Stimulated activated CD4-positive, alpha-beta T cell treated with anti-CD3 and anti-CD28 coated beads, TNF-alpha, amount 100 ng/mL, for 4 hours (primary cell): ENCODE results near the gene GLP2R.

ENCODE experiments used
- DNase-seq, 3 experiments: peaks; one replicate each; pipeline ENCODE4 v3.0.0-alpha.2; 2020; ENCODE audit warnings: low read depth in 3 of 3

GLP2R gene

DNA sequence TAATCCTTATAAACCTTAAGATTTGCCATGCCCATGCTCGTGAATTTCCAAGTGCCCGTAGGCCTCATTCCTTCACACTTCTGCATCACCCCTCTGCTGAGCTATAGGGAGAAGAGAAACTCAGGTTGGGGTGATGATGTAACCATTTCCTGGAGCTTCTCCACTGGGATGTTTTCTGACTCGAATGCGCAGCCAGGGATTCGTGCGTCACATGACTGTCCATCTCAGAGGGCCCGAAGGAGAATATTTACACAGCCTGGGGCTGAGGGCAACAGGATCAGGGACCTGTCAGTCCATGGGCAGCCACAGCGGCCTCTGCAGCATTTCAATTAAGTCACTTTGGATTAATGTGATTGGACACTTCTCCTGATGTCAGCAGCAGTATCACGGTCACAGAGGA is 12.6 kb upstream of the GLP2R start:
- no peak for DNase-seq

DNA sequence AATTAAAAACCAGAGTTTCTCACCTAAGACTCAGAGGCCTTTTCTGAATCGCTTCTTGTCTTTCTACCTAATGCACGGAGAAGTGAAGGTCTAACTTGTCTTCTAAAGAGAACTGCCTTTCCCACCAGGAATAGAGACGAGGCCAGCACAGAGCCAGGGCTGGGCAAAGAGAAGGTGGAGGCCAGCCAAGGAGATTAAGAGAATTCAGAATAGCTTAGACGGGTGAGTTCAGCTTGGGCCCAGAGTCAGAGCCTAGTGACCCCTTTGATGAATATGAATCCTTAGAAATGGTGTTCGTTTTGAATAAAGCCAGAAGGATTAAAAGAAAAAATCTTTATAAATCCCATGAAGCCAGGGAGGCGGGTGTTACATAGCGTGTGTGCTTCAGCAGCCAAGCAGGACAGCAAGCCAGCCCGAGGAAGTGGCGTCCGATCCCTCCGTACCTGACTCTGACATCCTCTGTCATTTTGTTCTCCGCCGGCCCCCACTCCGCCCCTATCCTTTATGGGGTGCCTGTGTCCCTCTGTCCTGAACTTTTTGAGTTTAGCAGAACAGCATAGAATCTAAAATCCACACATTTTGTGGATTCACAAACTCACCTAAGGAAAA is 11.3 kb upstream of the GLP2R start:
- DNase-seq: no peak

GRCh38 chr17:9816472-9816871 is 9.3 kb upstream of the GLP2R start:
- no peak for DNase-seq

DNA sequence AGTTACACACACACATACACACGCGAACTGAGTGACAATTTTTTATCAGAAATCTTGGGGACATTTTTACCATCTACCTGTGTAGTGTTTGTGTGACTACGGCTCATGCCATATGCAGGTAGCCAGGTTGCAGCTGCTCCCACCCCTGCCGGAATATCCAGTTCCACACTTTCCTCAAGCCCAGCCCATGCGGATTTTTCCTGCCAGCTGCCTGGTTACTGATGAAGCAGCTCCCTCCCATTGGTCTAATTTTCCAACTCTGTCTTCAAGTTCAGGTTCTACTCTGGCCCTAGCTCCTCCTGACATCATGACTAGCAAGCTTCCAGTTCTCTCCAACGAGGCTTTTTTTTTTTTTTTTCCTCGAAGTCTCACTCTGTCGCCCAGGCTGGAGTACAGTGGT is 8.6 kb upstream of the GLP2R start:
- DNase-seq: no peak

DNA sequence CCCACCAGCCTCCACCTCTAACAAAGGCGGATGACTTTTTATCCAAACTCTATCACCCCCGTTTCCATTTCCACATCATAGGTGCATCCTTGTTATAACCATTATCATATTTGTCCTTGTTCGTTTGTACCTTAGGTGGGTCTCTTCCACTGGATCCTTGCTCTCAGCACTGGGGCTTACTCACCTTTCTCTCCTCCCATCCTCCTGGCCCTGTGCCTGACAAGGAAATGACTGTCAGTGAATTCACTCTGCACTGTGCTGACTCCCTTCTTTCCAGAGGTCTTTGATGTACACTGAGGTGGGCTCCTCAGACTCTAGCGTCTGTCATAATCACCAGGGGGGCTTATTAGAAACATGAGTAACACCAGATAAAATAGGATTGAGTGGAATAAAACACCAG is 7.0 kb upstream of the GLP2R start:
- no peak for DNase-seq

DNA sequence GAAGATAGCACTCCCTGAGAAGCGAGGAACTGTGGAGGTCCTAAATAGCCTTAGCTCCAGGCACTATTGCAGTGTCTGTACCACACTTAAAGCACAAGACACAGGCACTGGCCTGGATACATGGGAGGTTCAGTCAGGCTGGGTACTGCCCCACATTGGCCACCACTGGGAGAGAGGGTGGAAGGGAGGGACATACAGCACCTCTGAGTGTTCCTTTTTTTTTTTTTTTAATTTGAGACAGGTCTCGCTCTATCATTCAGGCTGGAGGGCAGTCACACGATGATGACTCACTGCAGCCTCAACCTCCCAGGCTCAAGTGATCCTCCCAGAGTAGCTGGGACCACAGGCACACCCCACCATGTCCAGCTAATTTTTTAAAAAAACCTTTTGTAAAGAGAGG is 5.3 kb upstream of the GLP2R start:
- no peak for DNase-seq

- no peak for DNase-seq
Observed at GRCh38 chr17:9821921-9822320, 3.8 kb upstream of the GLP2R start, which contains the start of gene GSG1L2. TSS of gene GSG1L2 (minus strand) at chr17:9822079. CDS start at chr17:9822071, 8 bp downstream.

- DNase-seq: no peak
Observed at GRCh38 chr17:9824094-9824493, 1.6 kb upstream of the GLP2R start.

DNA sequence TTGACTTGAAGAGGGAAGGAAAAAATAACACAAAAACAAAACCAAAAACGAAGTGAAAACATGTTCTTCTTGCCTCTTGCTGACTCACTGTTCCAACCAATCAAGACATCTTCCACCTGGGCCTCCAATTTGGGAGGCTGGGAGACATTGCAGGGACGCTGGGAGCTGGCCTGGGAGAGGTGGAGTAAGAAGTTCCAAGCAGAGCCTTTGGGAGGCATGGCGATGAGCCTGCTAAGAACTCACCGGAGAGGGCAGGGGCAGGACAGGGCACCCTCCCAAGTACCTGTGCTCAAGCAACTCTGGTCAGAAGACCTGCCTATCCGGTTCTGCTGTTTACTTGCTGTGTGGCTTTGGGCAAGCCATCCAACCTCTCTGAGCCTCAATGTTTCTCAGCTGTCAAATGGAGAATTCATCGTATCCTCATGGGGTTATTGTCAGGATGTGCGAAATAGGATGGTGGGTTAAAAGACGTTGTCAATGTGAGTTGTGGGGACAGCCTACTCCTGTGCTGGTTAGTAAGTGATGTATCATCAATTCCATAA is 856 bp upstream of the GLP2R start:
- no peak for DNase-seq

DNA sequence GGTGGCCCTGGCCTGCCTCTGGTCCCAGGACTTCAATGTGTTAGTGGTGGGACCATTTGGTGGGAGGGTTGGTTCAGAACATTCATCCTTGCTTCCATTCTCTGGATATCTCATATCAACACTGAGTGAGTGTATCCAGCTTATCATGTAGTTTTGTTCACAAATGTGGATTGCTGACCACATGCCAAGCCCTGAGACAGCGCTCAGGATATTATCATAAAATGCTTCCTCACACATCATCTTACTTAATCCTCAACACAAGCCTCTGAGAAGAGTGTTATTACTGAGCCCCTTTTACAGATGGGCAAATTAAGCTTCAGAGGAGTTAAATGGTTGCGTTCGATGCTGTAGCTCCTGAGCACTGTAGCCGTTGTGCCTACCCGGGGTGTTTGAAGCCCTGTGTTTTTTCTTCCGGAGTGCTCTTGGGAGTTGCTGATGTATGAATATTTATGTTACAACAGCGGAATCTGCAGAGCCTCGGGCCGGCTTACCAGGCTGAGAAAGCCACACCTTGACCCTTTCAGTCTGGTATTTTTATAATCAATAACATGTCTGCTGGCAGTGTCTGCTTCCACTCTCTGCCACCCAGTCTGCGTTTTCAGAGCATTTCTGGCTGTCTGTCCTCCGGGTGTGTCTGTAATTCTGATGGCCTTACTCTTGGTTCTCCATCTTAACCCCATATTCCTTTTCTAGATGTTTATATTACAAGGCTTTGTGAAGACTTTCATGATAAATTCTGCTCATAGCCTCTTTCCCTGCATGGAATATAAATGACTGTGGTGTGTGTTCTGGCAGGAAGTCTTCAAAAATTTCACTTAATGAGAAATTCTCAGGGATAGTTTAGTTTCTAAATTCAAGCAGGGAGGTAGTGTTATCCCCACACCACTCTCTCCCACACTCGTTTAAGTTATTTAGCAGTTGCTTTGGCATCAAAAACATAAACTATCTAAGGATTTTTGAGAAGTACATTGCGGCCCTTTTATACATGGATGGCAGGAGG is 2.9 kb downstream of the GLP2R start:
- DNase-seq: no peak

- DNase-seq: no peak
Observed at GRCh38 chr17:9829343-9829742, 3.6 kb downstream of the GLP2R start.

DNA sequence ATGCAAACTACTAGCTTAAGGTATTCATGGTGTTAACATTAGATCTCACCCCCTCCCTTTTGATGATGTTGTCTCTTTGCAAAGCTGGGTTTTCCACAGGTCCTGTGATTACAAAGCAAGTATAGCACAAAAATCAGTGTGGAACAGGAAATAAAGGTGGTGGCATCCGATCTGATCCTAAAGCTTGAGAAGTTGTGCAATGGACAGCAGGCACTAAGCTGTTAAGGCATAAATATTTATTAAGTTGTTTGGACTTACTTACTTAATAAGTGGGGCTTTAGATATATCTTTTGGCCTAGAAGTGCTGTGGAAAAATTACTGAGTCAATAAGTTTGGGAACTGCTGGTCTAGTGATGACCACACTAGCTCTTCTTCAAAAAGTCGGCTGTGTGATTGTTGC is 5.0 kb downstream of the GLP2R start:
- no peak for DNase-seq

DNA sequence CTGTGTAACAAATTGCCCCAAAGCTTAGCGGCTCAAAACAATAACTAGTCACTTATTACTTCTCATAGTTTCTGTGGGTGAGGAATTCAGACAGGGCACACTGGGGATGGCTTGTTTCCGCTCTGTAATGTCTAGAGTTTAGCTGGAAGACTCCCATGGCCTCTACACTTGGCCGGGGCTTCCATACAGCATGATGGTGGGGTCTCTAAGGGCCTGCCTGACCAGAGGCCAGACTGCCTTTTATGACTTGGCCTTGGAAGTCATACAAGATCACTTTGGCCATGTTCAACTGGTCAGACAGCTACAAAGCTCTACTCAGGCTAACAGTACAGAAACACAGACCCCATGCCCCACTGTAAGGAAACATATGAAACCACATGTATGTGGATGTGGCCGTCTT is 8.2 kb downstream of the GLP2R start:
- no peak for DNase-seq

- DNase-seq: no peak
Observed at GRCh38 chr17:9837551-9838471, 12.1 kb downstream of the GLP2R start.

- no peak for DNase-seq
Observed at GRCh38 chr17:9839433-9839832, 13.7 kb downstream of the GLP2R start.

DNA sequence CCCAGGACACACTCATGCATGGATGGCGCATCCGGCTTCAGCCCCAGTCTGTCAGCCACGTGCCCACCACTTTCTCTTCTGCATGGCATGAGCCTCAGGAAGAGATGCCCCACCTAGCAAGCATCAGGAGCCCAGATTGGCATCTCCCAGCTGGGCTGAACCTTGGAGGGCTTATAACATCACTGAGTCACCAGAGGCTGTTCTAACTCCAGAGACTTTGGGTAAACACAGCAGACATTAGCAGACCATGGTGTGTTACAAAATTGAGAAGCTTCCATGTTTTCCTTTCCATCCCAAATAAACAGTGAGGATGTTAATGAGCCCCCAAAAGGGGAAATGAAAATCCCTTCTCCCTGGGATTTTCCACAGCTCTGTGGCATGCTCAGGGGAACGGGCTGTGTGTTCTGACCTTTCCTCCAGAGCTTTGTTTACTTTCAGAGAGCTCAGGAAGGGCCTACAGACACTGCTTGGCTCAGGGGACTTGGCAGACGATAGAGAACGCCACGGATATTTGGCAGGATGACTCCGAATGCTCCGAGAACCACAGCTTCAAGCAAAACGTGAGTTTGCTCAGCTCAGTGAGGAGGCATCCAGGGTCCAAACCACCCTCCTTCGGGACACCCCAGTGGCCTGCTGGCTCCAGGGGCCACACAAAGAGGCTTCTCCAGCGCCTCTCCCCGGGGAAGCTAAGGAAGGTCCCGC is 16.5 kb downstream of the GLP2R start:
- DNase-seq: no peak

GRCh38 chr17:9843152-9844010 is 17.7 kb downstream of the GLP2R start:
- no peak for DNase-seq

DNA sequence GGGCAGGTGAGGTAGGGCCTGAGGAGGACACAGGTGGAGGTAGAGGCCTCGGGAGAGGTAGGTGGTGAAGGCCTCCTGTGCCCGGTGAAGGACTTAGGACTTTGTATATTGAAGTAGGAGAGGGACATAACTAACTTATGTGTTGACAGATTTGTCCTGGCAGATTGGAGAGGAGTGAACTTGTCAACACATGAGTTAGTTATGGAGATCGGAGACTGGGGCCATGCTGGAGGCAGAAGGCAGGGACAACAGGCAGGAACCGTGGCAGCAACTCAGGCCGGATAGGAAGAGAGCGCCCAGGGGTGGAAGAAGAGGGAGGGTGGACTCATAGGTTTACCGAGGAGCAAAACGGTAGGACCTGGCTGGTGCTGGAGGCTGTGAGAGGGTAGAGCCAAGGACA is 18.4 kb downstream of the GLP2R start:
- DNase-seq: no peak

- no peak for DNase-seq
Observed at GRCh38 chr17:9845306-9845705, 19.6 kb downstream of the GLP2R start.

DNA sequence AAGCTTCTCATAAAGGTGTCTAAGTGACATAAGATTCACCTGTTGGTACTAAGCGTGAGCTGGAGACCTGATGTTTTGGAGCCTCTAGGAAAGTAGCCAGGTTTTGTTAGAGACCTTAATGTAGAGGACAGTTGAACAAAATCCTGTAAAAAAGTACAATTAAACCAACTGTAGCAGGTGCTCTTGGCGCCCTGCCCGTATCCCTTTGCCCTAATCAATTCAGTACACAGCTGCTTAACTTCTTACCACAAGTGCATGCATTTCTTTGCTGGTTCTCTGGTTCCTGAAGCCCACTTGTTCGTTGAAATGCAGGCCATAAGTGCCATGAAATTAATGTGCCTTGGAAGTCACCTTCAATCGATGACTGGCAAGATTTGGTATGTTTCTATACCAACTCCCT is 24.4 kb downstream of the GLP2R start:
- no peak for DNase-seq
